GM13977 (cell line): ENCODE data around the gene ELOF1.

Experiments
- DNase-seq: peaks from one replicate; pipeline ENCODE4 v3.0.0; 2012; ENCODE audit warnings: low spot score
- CTCF ChIP-seq: IDR thresholded peaks from 2 replicates; pipeline ENCODE4 v1.5.1; 2012; ENCODE audit warnings: mild to moderate bottlenecking, control low read depth; ENCODE audit not compliant: insufficient read depth; ENCODE audit errors: extremely low read depth, missing control alignments
- in situ Hi-C: fragments of 300-500 bp; cut with MboI; formaldehyde crosslinking; loops from one replicate; pipeline ENCODE4 v1.12.0; 2022; ENCODE audit warnings: low sequenced_read_pairs, low pct_unique_long_range_greater_than_20kb, mixed read lengths, inconsistent platforms; ENCODE audit not compliant: unreplicated experiment

The ELOF1 gene

GRCh38 chr19:11555246-11555645 lies 3.8 kb downstream of the ELOF1 start:
- no peak for TF ChIP-seq CTCF
- in situ Hi-C loops, result no loop called here
- DNase-seq, result no peak

GRCh38 chr19:11554160-11554559 lies 4.9 kb downstream of the ELOF1 start:
- in situ Hi-C loops, result no loop called here
- no peak for TF ChIP-seq CTCF
- no peak for DNase-seq

- no peak for DNase-seq
- in situ Hi-C loops, result no loop called here
- TF ChIP-seq CTCF, result no peak
Observed at GRCh38 chr19:11552666-11553372, 6.2 kb downstream of the ELOF1 start.

- in situ Hi-C loops, result no loop called here
- TF ChIP-seq CTCF, result peak; percentile 55
- peak; percentile 21 for DNase-seq
Observed at GRCh38 chr19:11551603-11552235, 7.3 kb downstream of the ELOF1 start.

GRCh38 chr19:11550265-11550664 lies 8.8 kb downstream of the ELOF1 start:
- in situ Hi-C loops, result no loop called here
- peak; percentile 9 for DNase-seq
- no peak for TF ChIP-seq CTCF

- in situ Hi-C loops, result no loop called here
- DNase-seq, result peak; percentile 5
- no peak for TF ChIP-seq CTCF
Observed at GRCh38 chr19:11549386-11549953, 9.6 kb downstream of the ELOF1 start.
